LNCaP clone FGC (cell line): ENCODE data around the gene GDPGP1.

Source experiments
- DNase-seq: peaks from one replicate; pipeline ENCODE4 v3.0.0-alpha.2; 2011; ENCODE audit warnings: low read depth
- H3K4me3 ChIP-seq: 2 replicates; pipeline ENCODE4 v1.5.1; 2011; ENCODE audit warnings: mild to moderate bottlenecking, low read depth, low read length, control low read depth
- TF ChIP-seq, protein P1 (sequence below): IDR thresholded peaks from 2 replicates; pipeline ENCODE4 v1.5.1; 2012; ENCODE audit warnings: mild to moderate bottlenecking; ENCODE audit not compliant: control insufficient read depth, insufficient read depth; ENCODE audit errors: extremely low read depth

The GDPGP1 gene

GRCh38 chr15:90293040-90293810 lies 59.2 kb downstream of the GDPGP1 start:
- peak; percentile 93 for DNase-seq
- H3K4me3 ChIP-seq: peak overlapping the region; percentile 38
- TF ChIP-seq, protein P1, sequence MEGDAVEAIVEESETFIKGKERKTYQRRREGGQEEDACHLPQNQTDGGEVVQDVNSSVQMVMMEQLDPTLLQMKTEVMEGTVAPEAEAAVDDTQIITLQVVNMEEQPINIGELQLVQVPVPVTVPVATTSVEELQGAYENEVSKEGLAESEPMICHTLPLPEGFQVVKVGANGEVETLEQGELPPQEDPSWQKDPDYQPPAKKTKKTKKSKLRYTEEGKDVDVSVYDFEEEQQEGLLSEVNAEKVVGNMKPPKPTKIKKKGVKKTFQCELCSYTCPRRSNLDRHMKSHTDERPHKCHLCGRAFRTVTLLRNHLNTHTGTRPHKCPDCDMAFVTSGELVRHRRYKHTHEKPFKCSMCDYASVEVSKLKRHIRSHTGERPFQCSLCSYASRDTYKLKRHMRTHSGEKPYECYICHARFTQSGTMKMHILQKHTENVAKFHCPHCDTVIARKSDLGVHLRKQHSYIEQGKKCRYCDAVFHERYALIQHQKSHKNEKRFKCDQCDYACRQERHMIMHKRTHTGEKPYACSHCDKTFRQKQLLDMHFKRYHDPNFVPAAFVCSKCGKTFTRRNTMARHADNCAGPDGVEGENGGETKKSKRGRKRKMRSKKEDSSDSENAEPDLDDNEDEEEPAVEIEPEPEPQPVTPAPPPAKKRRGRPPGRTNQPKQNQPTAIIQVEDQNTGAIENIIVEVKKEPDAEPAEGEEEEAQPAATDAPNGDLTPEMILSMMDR: peak; percentile 93

- TF ChIP-seq, protein P1: no peak
- no peak for DNase-seq
- peak overlapping the region; percentile 38 for H3K4me3 ChIP-seq
Observed at GRCh38 chr15:90294159-90294558, 60.1 kb downstream of the GDPGP1 start.

- TF ChIP-seq, protein P1: no peak
- H3K4me3 ChIP-seq: no peak overlapping the region
- no peak for DNase-seq
Observed at GRCh38 chr15:90294601-90295269, 60.7 kb downstream of the GDPGP1 start.

- no peak overlapping the region for H3K4me3 ChIP-seq
- DNase-seq: no peak
- TF ChIP-seq, protein P1: no peak
Observed at GRCh38 chr15:90295270-90295648, 61.2 kb downstream of the GDPGP1 start.
